Mammary microvascular endothelial cell (primary cell): ENCODE results near the gene SLC8A2. TPM values are rescaled to one million over a fixed set of nuclear protein-coding genes. Genes with fewer than 3 reads are reported as not detected.

Experiments
- total RNA-seq: library from RNA; depleted of rRNA; stranded (reverse); fragments of >200 nt; gene quantifications from 2 replicates; pipeline ENCODE4 v1.2.3, GENCODE V29; 2015

The SLC8A2 gene, protein sequence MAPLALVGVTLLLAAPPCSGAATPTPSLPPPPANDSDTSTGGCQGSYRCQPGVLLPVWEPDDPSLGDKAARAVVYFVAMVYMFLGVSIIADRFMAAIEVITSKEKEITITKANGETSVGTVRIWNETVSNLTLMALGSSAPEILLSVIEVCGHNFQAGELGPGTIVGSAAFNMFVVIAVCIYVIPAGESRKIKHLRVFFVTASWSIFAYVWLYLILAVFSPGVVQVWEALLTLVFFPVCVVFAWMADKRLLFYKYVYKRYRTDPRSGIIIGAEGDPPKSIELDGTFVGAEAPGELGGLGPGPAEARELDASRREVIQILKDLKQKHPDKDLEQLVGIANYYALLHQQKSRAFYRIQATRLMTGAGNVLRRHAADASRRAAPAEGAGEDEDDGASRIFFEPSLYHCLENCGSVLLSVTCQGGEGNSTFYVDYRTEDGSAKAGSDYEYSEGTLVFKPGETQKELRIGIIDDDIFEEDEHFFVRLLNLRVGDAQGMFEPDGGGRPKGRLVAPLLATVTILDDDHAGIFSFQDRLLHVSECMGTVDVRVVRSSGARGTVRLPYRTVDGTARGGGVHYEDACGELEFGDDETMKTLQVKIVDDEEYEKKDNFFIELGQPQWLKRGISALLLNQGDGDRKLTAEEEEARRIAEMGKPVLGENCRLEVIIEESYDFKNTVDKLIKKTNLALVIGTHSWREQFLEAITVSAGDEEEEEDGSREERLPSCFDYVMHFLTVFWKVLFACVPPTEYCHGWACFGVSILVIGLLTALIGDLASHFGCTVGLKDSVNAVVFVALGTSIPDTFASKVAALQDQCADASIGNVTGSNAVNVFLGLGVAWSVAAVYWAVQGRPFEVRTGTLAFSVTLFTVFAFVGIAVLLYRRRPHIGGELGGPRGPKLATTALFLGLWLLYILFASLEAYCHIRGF
- not detected in 2 replicates for total RNA-seq

DNA sequence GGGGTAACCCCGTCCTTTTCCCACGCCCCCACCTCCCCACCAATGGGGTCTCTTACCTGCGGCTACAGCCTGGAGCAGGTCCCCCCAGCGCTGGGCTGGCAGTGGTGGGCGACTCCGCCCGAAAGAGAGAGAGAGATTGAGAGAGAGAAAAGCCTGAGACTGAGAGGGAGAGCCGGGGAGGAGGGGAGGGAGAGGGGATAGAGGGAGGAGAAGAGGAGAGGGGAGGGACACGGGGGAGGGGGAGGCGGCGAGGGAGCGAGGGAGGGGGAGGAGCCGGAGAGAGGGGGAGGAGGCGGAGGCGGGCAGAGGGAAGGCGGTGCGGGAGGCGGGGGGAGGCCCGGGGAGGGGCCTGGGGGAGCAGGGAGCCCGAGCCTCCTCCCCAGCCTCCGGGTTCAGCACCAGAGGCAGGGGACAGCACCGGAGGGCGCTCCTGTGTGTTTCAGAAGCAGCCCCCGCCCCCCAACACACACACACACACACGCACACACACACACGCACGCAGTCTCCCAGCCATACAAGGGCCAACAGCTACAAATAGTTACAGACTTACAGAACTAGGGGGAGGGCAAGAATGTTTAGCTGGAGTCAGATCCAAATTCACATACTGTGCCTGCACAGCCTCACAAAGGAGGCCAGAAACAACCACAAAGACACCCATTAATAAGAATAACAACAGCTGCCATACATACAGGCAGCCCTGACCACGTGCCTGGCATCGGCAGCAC is at the start of gene SLC8A2:
Gene SLC8A2, minus strand, starts transcription at position 161 of the 725 bp plus-strand sequence. CDS start 5,490 bp downstream, outside the sequence.

DNA sequence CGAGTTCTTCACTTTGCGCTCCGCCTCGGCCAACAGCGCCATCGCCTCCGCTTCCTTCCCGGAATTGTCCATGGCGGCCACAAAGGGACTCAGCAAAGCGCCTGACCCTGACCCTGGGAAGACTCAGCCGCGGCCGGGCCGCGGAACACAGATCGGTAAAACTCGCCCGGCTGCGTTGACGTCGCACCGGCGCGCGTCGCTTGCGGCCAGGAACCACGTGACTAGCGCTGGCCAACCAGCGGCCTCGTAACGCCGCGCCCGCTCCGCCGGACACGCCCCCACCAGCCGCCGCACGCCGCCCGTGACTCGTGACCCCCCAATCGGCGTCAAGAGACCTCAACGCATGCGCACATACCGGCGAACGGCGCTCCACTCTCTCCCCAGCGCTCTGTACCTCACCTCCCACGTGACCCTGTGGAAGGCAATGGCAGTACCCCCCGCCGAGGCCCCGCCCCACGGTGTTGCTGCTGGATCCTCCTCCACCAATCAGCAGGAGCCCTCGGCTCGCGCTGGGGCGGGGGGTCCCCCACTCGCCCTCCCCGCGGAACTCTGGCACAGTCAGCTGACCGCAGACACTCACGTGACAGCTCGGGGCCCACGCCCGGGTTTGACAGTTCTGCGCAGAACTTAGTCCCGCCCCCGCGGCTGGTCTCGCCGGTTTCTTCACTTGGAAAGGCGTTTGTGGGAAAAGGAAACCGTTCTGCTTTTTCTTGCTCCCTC is 43.3 kb upstream of the SLC8A2 start, which contains the start of gene NAPA:
Gene NAPA, minus strand, starts transcription at position 195 of the 720 bp plus-strand sequence. Its CDS starts 123 bp downstream, at position 72.

GRCh38 chr19:47483800-47484690 is 12.4 kb upstream of the SLC8A2 start, which contains the start of gene KPTN:
KPTN (minus strand) TSS chr19:47484219; CDS start chr19:47484160, 59 bp downstream.

DNA sequence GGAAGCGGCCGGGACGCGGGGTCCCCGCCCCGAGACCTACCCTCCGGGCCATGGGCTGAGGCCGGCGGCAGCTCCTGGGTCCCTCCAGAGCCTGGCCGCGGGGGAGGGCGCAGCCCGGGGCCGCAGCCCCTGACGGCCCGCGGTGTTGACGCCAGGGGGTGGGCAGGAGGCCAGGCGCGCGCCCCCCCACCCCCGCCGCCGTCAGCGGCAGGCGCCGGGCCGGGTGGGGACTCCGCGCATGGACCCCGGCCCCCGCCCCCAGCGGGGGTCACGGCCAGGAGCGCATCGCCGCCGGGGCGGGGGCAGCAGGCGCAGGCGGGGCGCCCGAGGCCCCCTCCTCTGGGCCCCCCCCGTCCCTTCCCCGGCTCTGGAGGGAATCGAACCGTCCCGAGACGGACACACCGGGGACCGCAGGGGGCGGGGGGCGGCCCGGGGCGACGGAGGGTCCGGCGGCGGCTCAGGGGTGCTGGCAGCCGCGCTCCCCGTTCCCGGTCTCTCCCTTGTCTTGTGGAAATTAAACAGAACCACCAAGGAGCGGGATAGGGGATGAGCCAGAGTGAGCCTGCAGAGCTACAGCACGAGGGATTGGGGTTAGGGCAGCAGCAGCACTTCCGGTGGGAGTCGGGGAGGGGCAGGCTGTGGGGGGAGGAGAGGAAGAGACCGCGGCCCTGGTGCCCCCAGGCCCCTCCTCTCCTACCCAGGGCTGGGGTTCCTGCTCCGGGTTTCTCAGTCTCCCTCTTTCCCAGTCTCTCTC is 52.5 kb downstream of the SLC8A2 start, which contains the start of gene MEIS3:
Gene MEIS3, minus strand, starts transcription at position 498 of the 754 bp plus-strand sequence. Its CDS starts 446 bp downstream, at position 52.

Other genes starting within 250 kb of the SLC8A2 start
- 22.5 and 25.8 TPM in 2 replicates for gene BBC3, start 240.7 kb downstream of the SLC8A2 start, total RNA-seq
- gene CCDC9, start 215.4 kb downstream of the SLC8A2 start, total RNA-seq: 12.8 and 20.8 TPM in 2 replicates
- 1.5 and 2.1 TPM in 2 replicates for gene INAFM1, start 197.0 kb downstream of the SLC8A2 start, total RNA-seq
- not detected in 2 replicates for gene C5AR1, start 162.0 kb downstream of the SLC8A2 start, total RNA-seq
- gene C5AR2, start 139.7 kb downstream of the SLC8A2 start, total RNA-seq: not detected in 2 replicates
- gene DHX34, start 122.6 kb downstream of the SLC8A2 start, total RNA-seq: 20.3 and 20.4 TPM in 2 replicates
- not detected in 2 replicates for gene MEIS3, start 52.4 kb downstream of the SLC8A2 start, total RNA-seq
- gene KPTN, start 12.3 kb upstream of the SLC8A2 start, total RNA-seq: 3.7 and 4.4 TPM in 2 replicates
- 147 and 150 TPM in 2 replicates for gene NAPA, start 43.2 kb upstream of the SLC8A2 start, total RNA-seq
- gene ZNF541, start 101.3 kb upstream of the SLC8A2 start, total RNA-seq: 0.13 and 0.15 TPM in 2 replicates
- 3.2 and 12.9 TPM in 2 replicates for gene BICRA, start 137.2 kb upstream of the SLC8A2 start, total RNA-seq
- gene EHD2, start 241.5 kb upstream of the SLC8A2 start, total RNA-seq: 170 and 177 TPM in 2 replicates